Measurements from ENCODE around the gene KLC3.
A peak's percentile ranks its signal among the peaks of the same experiment; 100 is the strongest.
"Not testable (repeated sequence)": the region's sequence is repeated elsewhere in the genome, so short reads cannot be mapped to it uniquely, and the experiment has no call there.

Gene KLC3

DNA sequence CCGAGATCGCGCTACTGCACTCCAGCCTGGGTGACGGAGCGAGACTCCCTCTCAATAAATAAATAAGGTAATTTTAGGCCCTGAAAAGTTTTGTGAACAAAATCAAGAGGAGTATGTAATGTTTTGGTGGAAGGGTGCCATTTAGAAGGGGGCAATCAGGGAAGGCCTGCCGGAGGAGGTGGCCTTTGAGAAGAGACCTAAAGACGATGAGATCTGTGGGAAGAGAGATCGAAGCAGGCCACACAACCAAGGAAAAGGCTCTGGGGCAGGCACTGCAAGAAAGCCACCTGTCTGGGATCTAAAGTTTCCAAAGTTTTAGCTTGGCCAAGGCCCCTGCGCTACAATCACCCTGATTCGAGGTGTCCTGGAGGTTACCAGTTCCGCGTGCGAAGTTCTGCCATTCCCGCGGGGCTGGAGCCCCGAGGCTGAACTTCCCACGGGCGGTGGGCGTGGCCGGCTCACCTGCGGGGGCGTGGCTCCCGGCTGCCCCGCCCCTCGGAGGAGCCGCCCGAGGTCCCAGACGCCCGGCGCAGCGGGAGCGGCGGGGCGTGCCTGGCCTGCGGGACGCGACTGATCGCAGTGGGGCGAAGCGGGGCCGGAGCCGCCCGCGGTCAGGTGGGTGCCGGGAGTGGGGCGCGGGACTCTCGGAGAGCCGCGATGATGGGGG lies at the start of gene KLC3:
TSS of gene KLC3 (plus strand) at position 519 of the 667 bp plus-strand sequence. CDS start 4,792 bp downstream, outside the sequence.
- DNase-seq: peak; percentile 68

DNA sequence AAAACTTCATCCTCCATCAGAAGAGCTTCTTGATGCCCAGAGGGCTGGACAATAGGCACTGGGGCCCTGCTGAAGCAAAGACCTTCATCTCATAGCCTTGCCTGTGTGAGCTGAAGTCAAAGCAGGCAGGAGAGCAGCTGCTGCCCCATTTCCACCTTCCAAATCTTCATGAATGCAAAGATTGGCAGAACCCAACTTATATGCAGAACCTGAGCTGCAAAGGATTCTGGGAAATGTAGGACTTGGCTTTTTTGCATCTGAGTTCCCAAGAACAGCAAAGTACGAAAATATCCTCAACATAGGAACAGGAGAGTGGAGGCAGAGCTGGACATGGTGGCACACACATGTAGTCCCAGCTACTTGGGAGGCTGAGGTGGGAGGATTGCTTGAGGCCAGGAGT lies 48.7 kb upstream of the KLC3 start:
- no peak for DNase-seq

DNA sequence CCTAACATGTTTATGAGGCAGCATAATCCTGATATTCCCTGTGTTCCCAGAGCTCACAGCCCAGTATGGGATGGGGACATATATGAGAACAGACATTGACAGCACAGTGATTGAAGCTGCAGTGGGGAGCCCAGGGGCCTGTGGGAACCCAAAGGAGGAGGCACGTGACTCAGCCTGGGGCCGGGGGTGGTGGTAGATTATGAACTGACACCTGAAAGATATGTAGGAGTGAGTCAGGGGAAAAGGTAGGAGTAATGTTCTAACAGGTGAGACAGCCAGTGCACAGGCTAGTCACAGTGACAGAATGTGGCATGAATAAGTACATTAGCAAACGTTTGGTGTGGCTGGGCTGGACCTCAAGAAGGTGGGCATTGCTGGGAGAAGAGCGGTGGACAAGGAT lies 46.9 kb upstream of the KLC3 start:
- DNase-seq: no peak

DNA sequence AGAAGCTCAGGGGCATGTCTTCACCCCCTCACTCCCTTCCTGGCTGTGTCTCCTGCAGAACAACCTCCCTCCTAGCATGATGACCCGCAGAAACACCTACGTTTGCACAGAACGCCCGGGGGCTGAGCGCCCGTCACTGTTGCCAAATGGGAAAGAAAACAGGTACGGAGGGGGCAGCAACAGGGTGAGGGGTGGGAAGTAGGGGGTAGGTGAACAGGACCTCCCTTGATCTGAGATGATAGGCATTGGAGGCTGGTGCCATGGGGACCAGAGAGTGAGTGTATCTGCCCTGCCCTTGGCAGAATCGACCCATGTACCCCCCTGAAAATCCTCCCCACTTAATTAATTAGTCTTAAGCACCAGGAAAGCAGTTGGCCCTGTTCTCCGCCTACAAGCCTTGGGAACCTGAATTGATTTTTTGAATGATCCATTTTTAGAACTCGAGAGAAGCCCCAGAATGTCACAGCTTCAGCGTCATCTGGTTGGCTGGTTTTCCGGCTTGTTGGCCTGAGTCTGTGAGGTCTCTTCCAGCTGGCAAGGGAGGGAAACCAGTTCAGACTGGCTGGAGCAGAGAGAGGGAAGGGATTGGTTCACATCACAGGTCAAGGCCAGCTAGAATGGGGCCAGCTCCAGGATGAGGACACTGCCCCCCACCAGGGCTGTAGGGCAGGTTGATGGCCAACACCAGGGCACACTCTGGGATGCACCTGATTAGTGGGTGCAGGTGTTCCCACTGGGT lies 46.1 kb upstream of the KLC3 start:
- DNase-seq: no peak

DNA sequence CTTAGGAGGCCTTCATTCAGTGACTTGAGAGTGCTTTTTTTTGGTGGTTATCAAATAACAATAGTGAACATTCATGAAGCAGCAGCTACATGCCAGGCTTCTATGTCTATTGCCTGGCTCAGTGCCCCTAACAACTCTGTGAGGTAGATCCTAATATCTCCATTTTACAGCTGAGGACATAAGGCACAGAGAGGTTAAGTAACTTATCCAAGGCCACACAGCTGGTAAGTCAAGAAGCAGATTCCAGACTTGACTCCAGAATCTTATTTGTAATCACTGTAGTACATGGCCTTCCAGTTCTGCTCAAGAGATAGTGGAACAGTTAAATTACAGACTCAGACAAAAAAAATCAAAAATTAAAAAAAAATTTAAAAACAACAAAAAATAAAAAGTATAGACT lies 44.7 kb upstream of the KLC3 start:
- DNase-seq: no peak

DNA sequence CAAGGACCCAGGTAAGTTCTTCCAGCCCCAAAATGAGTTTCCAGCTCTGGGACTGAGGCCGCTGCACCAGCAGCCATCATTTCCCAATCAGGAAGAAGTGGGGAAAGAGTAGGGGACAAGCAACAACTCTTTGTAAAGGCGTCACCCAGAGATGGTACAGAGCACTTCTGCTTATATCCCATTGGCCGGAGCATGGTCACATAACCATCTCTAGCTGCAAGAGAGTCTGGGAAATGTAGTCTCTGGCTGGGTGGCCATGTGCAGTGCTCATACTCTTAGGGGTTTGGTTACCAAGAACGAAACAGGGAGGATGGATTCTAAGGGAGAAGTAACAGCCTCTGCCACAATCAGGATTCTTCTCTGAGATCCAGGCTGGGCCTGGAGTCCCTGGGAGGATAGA lies 44.2 kb upstream of the KLC3 start:
- no peak for DNase-seq

DNA sequence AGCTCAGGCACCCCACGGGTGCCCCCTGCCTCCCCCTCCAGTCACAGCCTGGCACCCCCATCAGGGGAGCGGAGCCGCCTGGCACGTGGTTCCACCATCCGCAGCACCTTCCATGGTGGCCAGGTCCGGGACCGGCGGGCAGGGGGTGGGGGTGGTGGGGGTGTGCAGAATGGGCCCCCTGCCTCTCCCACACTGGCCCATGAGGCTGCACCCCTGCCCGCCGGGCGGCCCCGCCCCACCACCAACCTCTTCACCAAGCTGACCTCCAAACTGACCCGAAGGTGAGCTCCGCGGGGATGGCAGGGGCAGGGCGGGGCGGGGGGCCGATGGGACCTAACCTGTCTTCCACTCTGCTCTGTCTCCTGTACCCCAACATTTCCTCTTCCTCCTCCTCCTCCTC lies 42.9 kb upstream of the KLC3 start:
- DNase-seq: no peak

DNA sequence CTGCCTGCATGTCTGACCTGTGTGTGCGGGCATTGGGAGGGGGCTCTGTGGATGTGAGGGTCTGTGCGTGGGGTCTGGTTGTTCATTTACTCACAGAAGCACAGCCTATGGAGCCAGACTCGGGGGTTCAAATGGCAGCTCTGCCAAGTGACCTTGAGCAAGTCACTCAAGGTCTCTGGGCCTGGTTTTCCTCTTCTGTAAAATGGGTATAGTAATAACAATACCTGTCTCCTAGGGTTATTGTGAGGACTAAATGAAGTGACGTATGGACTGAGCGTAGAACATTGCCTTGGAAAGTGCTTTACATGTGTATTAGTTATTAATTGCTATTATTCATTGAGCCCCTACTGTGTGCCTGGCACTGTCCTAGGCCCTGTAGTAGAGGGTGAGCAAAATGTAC lies 42.3 kb upstream of the KLC3 start:
- DNase-seq: no peak

DNA sequence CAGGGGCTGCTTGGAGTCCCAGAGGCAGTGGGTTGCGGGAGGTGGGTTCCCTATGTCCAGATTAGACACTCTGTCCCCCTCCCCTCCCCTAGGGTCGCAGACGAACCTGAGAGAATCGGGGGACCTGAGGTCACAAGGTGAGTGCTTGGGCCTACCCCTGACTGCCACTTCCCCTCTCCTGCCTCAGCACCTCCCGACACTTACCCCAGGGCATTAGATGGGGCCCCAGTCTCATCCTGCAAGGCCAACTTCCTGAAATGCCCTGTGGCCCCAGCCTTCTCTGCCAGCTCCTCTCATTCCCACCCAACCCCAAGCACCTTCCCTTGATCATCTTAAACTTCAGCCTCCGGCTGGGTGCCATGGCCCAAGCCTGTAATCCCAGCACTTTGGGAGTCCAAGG lies 40.8 kb upstream of the KLC3 start:
- DNase-seq: no peak

DNA sequence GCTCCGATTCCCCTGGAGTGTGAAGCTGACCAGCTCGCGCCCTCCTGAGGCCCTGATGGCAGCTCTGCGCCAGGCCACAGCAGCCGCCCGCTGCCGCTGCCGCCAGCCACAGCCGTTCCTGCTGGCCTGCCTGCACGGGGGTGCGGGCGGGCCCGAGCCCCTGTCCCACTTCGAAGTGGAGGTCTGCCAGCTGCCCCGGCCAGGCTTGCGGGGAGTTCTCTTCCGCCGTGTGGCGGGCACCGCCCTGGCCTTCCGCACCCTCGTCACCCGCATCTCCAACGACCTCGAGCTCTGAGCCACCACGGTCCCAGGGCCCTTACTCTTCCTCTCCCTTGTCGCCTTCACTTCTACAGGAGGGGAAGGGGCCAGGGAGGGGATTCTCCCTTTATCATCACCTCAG lies 38.1 kb upstream of the KLC3 start:
- no peak for DNase-seq

DNA sequence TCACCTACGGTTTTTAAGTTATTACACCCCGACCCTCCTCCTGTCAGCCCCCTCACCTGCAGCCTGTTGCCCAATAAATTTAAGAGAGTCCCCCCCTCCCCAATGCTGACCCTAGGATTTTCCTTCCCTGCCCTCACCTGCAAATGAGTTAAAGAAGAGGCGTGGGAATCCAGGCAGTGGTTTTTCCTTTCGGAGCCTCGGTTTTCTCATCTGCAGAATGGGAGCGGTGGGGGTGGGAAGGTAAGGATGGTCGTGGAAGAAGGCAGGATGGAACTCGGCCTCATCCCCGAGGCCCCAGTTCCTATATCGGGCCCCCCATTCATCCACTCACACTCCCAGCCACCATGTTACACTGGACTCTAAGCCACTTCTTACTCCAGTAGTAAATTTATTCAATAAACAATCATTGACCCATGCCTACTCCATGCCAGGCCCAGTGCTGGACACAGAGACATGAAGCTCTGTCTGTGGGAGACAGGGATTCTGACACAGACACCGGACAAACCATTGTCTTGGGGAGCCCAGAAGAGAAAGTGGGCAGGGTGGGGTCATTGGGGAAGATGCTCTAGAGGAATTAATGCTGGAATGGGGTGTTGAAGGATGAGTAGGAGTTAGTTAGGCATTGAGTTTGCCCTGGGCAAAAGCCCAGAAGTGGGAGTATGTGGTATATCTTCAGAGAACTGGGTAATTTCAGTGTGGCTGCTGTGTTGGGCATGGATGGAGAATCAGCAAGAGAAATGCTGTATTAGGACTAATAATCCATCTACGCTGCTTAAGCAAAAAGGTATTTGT lies 37.1 kb upstream of the KLC3 start:
- no peak for DNase-seq

DNA sequence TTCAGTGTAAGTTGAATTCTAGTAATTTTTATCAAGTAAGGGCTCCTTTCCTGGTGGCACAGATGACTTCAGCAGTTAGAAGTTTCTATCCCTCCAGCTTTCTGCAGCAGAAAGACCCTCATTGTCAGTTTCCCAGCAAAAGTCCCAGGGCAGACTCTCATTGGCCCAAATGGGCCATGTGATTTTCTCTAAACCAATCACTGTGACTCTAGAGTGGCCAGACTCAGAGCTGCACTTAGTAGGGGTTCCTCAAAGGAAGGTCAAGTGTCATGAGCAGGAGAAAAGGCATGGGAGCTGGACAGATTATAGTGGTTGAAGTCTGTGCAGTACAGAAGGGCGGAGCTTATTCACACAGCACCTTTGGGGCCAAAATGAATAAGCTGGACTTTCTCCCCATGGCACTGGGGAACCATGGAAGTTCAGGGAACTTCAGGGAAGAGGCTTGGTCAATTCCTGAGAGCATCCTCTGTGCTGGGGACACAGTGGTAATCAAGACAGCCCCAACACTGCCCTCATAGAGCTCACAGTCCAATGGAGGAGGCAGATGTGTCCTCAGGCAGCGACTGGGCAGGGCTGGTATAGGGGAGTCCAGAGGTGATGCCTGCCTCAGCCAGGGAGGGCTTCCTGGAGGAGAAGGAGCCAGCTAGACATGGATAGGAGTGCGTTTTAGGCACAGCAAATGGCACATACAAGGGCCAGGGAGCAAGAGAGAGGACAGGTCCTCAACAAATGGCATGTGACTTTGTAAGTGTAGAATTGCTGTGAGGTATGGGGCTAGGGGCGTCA lies 36.2 kb upstream of the KLC3 start:
- no peak for DNase-seq

DNA sequence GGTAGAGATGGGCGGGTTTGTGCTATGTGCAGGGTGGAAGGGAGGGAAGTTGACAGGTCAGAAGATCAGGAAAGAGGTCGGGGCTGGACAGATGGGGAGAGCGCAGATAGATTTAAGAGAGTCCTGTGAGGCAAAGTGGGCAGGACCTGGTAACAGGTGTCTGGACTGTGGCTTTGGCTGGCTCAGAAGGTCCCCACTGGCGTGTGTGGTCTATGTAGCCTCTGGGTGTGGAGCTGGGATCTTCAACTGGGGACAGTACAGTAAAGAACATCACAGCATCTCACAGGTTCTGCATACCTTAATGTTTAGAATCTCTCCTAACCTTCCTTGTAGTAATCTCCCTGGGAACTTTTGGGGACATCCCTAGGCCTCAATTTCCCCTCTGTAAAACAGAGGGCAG lies 35.5 kb upstream of the KLC3 start:
- DNase-seq: no peak

DNA sequence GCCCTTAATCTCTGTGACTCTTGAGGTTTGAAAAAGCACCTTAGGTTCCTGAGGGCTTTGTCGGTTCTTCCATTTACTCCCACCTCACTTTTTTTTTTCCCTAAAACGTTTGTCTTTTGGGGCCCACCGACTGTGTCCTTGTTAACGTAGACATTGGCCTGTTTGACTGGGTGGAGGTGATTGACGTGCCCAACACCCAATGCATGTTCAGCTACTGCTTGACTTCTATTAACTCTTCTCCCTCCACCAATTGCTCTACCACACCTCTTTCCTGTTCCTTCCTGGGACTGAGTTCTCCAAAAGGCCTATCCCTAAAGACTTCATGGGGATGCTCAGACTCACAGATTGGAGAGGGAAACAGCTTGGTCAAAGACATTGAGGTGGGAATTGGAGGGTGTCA lies 35.1 kb upstream of the KLC3 start:
- no peak for DNase-seq

DNA sequence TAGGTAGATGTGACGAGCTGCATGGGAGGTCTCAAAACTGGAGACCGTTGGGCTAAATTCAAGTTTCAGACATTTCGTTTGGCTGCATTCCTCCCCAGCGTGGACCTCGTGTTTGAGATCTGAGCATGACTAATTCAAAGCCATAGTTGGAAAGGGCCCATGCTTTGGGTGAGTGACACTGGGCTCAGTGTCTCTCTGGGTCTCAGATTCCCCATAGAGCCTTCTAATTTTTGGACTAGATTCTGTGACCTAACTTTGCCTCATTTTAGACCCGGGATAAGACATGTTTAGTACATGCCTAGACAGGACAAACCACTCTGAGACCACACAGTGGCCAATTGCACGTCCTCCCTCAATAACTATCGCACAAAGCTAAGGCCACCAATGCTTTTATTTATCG lies 34.5 kb upstream of the KLC3 start:
- DNase-seq: no peak

DNA sequence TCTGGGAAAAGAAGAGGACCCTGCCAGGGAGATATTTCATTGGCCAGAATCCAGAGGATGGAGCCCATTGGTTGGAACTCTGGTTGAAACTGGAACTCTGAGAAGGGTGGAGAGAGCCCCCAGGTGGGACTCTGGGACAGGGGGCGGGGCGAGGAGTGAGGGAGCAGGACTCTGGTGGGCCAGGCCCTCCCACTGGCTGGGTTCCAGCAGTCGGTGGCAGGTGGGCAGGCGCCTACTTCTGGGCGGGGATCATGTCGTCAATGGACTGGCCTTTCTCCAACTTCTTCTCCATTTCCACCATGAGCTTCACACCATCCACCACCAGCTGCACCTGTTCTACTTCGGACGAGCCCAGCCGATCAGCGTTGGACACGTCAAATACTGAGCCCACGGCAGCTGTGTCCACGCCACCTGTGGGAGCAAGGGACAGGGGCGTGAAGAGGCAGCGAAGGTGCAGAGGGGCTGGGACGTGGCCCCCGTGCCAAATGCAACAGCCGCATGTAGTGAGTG lies 34.0 kb upstream of the KLC3 start:
- DNase-seq: no peak

DNA sequence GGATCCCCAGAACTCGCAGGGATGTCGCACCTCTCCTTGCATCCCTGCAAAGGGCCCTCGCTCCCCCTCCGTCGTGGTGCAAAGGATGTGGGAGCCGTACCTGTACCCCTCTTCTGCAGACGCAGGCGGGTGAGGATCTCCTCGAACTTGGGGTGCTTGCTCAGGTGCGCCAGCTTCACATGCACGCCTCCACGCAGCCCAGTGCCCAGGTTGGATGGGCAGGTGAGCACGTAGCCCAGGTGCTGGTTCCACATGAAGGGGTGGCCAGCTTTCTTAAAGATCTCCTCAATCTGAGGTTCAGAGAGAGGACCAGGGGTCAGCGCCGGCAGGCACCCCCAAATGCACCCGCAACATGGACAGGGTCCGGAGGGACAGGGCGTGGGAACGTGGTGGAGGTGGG lies 33.2 kb upstream of the KLC3 start:
- DNase-seq: no peak

DNA sequence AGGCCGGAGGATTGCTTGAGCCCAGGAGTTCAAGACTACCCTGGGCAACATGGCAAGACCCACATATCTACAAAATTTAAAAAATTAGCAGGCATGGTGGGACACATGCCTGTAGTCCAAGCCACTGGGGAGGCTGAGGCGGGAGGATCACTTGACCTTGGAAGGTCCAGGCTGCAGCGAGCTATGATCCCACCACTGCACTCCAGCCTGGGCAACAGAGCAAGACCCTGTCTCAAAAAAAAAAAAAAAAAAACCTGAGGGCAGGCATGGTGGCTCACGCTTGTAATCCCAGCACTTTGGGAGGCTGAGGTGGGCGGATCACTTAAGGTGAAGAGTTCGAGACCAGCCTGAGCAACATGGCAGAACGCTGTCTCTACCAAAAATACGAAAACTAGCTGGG lies 31.2 kb upstream of the KLC3 start:
- DNase-seq: not testable (repeated sequence)

DNA sequence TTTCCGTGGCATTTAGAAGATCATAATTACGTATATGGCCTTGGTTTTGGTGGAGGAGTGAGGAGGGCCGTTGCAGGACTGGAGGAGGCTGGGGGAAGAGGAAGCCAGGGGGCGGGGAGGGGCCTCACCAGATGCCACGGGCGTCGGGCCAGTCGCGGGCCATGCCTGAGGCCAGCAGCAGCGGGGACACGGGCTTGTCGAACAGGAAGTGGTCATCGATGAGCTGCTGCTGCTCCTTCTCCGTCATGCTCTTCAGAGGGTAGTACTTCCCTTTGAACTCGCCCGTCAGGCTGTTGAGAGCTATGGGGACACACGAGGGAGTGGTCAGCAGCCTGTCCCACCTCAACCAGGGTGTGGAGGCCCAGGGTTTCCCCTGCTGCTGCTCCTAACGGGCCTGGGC lies 28.9 kb upstream of the KLC3 start:
- DNase-seq: no peak

DNA sequence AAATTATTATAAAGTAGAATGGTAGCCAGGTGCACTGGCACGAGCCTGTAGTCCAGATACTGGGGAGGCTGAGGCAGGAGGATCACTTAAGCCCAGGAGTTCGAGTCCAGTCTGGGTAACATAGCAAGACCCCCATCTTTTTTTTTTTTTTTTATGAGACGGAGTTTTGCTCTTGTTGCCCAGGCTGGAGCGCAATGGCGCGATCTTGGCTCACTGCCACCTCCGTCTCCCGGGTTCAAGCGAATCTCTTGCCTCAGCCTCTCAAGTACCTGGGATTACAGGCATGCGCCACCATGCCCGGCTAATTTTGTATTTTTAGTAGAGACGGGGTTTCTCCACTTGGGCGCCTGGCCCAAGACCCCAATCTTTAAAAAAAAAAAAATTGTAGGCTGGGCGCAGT lies 28.3 kb upstream of the KLC3 start:
- not testable (repeated sequence) for DNase-seq

DNA sequence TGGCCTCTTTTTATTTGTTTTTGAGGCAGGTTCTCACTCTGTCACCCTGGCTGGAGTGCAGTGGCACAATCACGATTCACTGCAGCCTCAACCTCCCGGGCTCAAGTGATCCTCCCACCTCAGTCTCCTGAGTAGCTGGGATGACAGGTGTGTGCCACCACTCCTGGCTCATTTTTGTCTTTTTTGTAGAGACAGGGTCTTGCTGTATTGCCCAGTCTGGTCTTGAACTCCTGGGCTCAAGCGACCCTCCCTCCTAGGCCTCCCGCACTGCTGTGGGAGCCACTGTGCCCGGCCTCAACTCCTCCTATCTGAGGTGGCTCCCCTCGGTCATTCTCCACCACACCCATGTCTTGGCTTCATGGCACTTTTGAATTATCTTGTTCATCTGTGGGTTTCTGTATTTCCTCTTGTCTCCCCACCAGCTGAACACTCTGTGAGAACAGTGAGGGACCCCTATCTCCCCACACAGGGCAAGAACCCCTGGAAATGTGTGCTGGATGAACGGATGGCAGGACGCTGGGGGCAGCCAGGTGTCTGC lies 25.8 kb upstream of the KLC3 start:
- no peak for DNase-seq

DNA sequence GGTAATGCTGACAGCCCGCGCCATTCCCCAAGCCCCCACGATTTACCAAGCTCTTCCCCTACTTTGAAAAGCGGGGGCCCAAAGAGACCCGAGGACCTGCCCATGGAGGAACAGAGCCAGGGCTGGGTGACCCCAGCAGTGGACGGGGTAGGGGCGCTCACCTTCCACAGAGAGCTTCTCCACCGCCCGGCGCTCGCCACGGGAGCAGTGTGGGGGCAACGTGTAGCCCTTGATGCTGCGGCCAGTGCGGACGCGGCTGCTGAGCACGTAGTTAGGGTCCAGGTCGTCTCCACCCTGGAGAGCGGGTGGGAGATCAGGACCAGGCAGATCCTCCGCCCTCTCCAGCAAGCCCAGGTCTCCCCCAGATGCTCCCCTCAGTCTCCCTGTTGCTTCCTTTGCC lies 25.2 kb upstream of the KLC3 start:
- no peak for DNase-seq

All from activated CD8-positive, alpha-beta memory T cell treated with anti-CD3 and anti-CD28 coated beads for 24 hours (primary cell).